Effector CD8-positive, alpha-beta T cell (primary cell): ENCODE results near the gene TMED6.
"Not testable (repeated sequence)": the region's sequence is repeated elsewhere in the genome, so short reads cannot be mapped to it uniquely, and the experiment has no call there.

Experiments
- DNase-seq: peaks from one replicate; lab custom pipeline; 2025; lab: John Stamatoyannopoulos, UW

TMED6 gene

GRCh38 chr16:69301861-69302260 lies 49.7 kb downstream of the TMED6 start:
- DNase-seq: no peak

- no peak for DNase-seq
Measured at GRCh38 chr16:69301187-69301586, 50.4 kb downstream of the TMED6 start.

GRCh38 chr16:69298261-69298660 lies 53.3 kb downstream of the TMED6 start:
- no peak for DNase-seq

GRCh38 chr16:69296771-69297170 lies 54.8 kb downstream of the TMED6 start:
- not testable (repeated sequence) for DNase-seq

- no peak for DNase-seq
Measured at GRCh38 chr16:69294051-69294450, 57.5 kb downstream of the TMED6 start.

GRCh38 chr16:69293401-69293800 lies 58.2 kb downstream of the TMED6 start:
- DNase-seq: no peak
